Parietal lobe (tissue), 1 donor: Measurements from ENCODE around the gene SLC35B1. TPM values are rescaled to one million over a fixed set of nuclear protein-coding genes. Genes with fewer than 3 reads are reported as not detected.

Experiments used
- total RNA-seq: library from RNA; depleted of rRNA; stranded (reverse); fragments of >200 nt; gene quantifications from one replicate; pipeline ENCODE4 v1.2.3, GENCODE V29; 2014

The SLC35B1 gene, protein sequence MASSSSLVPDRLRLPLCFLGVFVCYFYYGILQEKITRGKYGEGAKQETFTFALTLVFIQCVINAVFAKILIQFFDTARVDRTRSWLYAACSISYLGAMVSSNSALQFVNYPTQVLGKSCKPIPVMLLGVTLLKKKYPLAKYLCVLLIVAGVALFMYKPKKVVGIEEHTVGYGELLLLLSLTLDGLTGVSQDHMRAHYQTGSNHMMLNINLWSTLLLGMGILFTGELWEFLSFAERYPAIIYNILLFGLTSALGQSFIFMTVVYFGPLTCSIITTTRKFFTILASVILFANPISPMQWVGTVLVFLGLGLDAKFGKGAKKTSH
- total RNA-seq, result 37.6 TPM

GRCh38 chr17:49707608-49708514, at the start of gene SLC35B1:
TSS of gene SLC35B1 (minus strand) at chr17:49707964. CDS start at chr17:49707833, 131 bp downstream.

GRCh38 chr17:49677933-49678847, 29.6 kb downstream of the SLC35B1 start, which contains the start of gene SPOP:
TSS of gene SPOP (minus strand) at chr17:49678097. CDS start at chr17:49622810, 55,287 bp downstream.

Other genes with a start within 250 kb of the SLC35B1 start
- 1.6 TPM for gene NGFR, start 212.7 kb downstream of the SLC35B1 start, total RNA-seq
- gene NXPH3, start 132.1 kb downstream of the SLC35B1 start, total RNA-seq, result 22.2 TPM
- gene SPOP, start 29.9 kb downstream of the SLC35B1 start, total RNA-seq, result 141 TPM
- 3.1 TPM for gene FAM117A, start 56.2 kb upstream of the SLC35B1 start, total RNA-seq
- 72.0 TPM for gene KAT7, start 80.7 kb upstream of the SLC35B1 start, total RNA-seq
- gene TAC4, start 140.1 kb upstream of the SLC35B1 start, total RNA-seq, result not detected